ENCODE data around the gene MIA2.

The MIA2 gene

DNA sequence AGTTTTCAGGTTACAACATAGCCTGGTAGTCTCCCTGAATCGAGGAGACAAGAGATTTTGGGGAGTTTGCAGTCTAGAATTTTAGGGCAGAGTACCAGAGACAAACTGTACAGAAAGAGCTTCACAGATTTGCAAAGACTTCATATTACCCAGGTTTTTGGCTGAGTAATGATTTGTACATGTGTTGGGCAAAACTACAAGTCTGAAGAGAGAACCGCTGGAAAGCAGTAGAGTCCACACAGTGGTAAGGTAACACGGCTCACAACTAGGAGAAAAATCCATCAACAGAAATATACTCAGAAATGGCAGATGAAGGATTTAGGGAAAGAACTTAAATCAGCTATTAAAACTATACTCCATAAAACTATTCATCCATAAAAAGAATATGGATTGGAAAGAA, 172.8 kb downstream of the MIA2 start:
- no peak overlapping the region for H3K4me2 ChIP-seq
- H3K4me1 ChIP-seq (ENCODE audit: low read depth, poor library complexity, severe bottlenecking), result peaks cover 20% of the 10 kb centered on the region
- no peak overlapping the region for H2AFZ ChIP-seq (ENCODE audit: low read depth)
- H3K36me3 ChIP-seq (ENCODE audit: insufficient read depth), result no peaks in the 10 kb centered on the region
- H3K4me3 ChIP-seq (IDR thresholded peaks at IDR 0.05; ENCODE audit: insufficient read depth, low read depth, low read length), result no peak overlapping the region
- no peak overlapping the region for H3K9ac ChIP-seq
- no peaks in the 10 kb centered on the region for H4K20me1 ChIP-seq (ENCODE audit: insufficient read depth)
- H3K79me2 ChIP-seq (ENCODE audit: insufficient read depth, low read depth), result no peaks in the 10 kb centered on the region
- TF ChIP-seq, protein P1, sequence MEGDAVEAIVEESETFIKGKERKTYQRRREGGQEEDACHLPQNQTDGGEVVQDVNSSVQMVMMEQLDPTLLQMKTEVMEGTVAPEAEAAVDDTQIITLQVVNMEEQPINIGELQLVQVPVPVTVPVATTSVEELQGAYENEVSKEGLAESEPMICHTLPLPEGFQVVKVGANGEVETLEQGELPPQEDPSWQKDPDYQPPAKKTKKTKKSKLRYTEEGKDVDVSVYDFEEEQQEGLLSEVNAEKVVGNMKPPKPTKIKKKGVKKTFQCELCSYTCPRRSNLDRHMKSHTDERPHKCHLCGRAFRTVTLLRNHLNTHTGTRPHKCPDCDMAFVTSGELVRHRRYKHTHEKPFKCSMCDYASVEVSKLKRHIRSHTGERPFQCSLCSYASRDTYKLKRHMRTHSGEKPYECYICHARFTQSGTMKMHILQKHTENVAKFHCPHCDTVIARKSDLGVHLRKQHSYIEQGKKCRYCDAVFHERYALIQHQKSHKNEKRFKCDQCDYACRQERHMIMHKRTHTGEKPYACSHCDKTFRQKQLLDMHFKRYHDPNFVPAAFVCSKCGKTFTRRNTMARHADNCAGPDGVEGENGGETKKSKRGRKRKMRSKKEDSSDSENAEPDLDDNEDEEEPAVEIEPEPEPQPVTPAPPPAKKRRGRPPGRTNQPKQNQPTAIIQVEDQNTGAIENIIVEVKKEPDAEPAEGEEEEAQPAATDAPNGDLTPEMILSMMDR (conservative IDR thresholded peaks at IDR 0.05; ENCODE audit: low read depth, low read length), result no peak
- no peak overlapping the region for H3K27ac ChIP-seq
- H3K27me3 ChIP-seq (ENCODE audit: insufficient read depth, low read depth), result no peaks in the 10 kb centered on the region

DNA sequence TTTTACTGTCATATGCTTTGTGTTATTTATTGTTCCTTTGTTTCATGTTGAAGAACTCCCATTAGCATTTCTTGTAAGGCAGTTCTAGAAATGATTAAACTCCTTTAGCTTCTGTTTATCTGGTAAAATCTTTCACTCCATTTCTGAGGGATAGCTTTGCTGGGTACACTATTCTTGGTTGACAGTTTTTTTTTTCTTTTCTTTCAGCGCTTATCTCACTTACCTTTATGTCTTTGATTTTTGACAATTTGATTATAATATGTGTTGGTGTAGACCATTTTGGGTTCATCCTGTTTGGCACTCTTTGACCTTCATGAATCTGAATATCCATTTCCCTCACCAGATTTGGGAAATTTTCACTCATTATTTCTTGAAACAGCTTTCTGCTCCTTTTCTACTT, 182.4 kb downstream of the MIA2 start:
- no peak overlapping the region for H2AFZ ChIP-seq (ENCODE audit: low read depth)
- H3K9ac ChIP-seq, result no peak overlapping the region
- no peaks in the 10 kb centered on the region for H3K4me1 ChIP-seq (ENCODE audit: low read depth, poor library complexity, severe bottlenecking)
- no peaks in the 10 kb centered on the region for H3K79me2 ChIP-seq (ENCODE audit: insufficient read depth, low read depth)
- no peak overlapping the region for H3K4me3 ChIP-seq (IDR thresholded peaks at IDR 0.05; ENCODE audit: insufficient read depth, low read depth, low read length)
- H3K27me3 ChIP-seq (ENCODE audit: insufficient read depth, low read depth), result no peaks in the 10 kb centered on the region
- H4K20me1 ChIP-seq (ENCODE audit: insufficient read depth), result no peaks in the 10 kb centered on the region
- H3K36me3 ChIP-seq (ENCODE audit: insufficient read depth), result no peaks in the 10 kb centered on the region
- TF ChIP-seq, protein P1 (conservative IDR thresholded peaks at IDR 0.05; ENCODE audit: low read depth, low read length), result no peak
- no peak overlapping the region for H3K27ac ChIP-seq
- H3K4me2 ChIP-seq, result no peak overlapping the region

DNA sequence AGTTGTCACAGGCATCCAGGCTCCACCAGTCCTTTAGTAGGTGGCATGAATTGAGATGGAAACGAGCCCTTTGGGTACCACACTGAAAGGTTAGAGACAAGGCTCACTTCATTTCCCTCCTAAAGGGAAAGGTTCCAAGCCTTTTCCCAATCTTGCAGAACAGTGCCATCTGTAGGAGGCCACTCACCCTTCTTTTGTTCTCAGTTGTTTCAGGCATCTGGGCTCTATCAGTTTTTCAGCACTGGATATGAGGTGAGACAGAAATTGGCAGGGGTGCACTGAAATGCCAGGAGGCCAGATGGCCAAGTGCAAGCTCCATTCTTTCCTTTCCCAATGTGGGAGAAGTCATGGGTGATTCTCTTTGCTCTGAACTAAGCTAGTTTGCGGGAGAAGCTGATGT, 183.3 kb downstream of the MIA2 start:
- TF ChIP-seq, protein P1 (conservative IDR thresholded peaks at IDR 0.05; ENCODE audit: low read depth, low read length), result no peak; the same call in 1 of the 2 replicates
- no peak overlapping the region for H2AFZ ChIP-seq (ENCODE audit: low read depth)
- no peak overlapping the region for H3K4me2 ChIP-seq
- H3K9ac ChIP-seq, result no peak overlapping the region
- H3K4me3 ChIP-seq (IDR thresholded peaks at IDR 0.05; ENCODE audit: insufficient read depth, low read depth, low read length), result no peak overlapping the region
- H4K20me1 ChIP-seq (ENCODE audit: insufficient read depth), result no peaks in the 10 kb centered on the region
- H3K27me3 ChIP-seq (ENCODE audit: insufficient read depth, low read depth), result no peaks in the 10 kb centered on the region
- no peaks in the 10 kb centered on the region for H3K79me2 ChIP-seq (ENCODE audit: insufficient read depth, low read depth)
- no peak overlapping the region for H3K27ac ChIP-seq
- no peaks in the 10 kb centered on the region for H3K36me3 ChIP-seq (ENCODE audit: insufficient read depth)
- no peaks in the 10 kb centered on the region for H3K4me1 ChIP-seq (ENCODE audit: low read depth, poor library complexity, severe bottlenecking)

DNA sequence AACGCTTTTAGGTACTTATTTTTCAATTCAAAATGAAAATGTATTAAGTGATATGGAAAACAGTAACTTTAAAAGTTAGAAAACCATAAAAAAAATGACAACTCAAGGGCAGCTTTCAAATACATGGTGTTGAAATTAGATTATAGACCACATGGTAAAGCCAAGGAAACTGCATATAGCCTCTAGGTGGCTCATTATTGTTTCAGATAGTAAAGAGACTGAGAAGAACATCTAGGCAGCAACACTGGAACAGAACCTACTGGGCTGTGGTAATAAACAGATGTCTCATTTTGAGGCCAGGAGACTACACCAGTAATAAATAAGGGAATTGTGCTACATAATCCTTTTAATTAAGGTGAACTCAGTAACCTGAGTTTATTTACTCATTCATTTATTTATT, 185.6 kb downstream of the MIA2 start:
- TF ChIP-seq, protein P1 (conservative IDR thresholded peaks at IDR 0.05; ENCODE audit: low read depth, low read length), result no peak
- no peaks in the 10 kb centered on the region for H3K36me3 ChIP-seq (ENCODE audit: insufficient read depth)
- no peak overlapping the region for H3K4me2 ChIP-seq
- H3K4me1 ChIP-seq (ENCODE audit: low read depth, poor library complexity, severe bottlenecking), result no peaks in the 10 kb centered on the region
- H3K27me3 ChIP-seq (ENCODE audit: insufficient read depth, low read depth), result no peaks in the 10 kb centered on the region
- no peaks in the 10 kb centered on the region; the same call in 1 of the 2 replicates for H3K79me2 ChIP-seq (ENCODE audit: insufficient read depth, low read depth)
- H3K9ac ChIP-seq, result no peak overlapping the region
- H3K27ac ChIP-seq, result no peak overlapping the region
- no peaks in the 10 kb centered on the region for H4K20me1 ChIP-seq (ENCODE audit: insufficient read depth)
- no peak overlapping the region for H2AFZ ChIP-seq (ENCODE audit: low read depth)
- H3K4me3 ChIP-seq (IDR thresholded peaks at IDR 0.05; ENCODE audit: insufficient read depth, low read depth, low read length), result no peak overlapping the region
